Kidney epithelial cell (primary cell): ENCODE measurements around the gene CRISPLD2. TPM values are rescaled to one million over a fixed set of nuclear protein-coding genes. Genes with fewer than 3 reads are reported as not detected.

ENCODE experiments used
- DNase-seq: peaks from one replicate; pipeline ENCODE4 v3.0.0-alpha.2; 2010; ENCODE audit warnings: low read depth
- H3K27me3 ChIP-seq: 2 replicates; pipeline ENCODE4 v1.6.0; 2011; ENCODE audit warnings: low read length; ENCODE audit not compliant: control insufficient read depth, insufficient read depth
- H3K36me3 ChIP-seq: 2 replicates; pipeline ENCODE4 v1.5.1; 2011; ENCODE audit warnings: low read length; ENCODE audit not compliant: control insufficient read depth, insufficient read depth
- H3K4me3 ChIP-seq: 2 replicates; pipeline ENCODE4 v1.5.1; 2011; ENCODE audit warnings: low read depth, mild to moderate bottlenecking, control low read depth, low read length
- CTCF ChIP-seq: IDR thresholded peaks from 2 replicates; pipeline ENCODE4 v1.5.1; 2011; ENCODE audit warnings: mild to moderate bottlenecking, moderate library complexity, low read length, control low read depth, inconsistent platforms; ENCODE audit not compliant: insufficient read depth, poor library complexity, severe bottlenecking
- total RNA-seq: library from RNA; depleted of rRNA; stranded (reverse); fragments of >200 nt; gene quantifications from 2 replicates; pipeline ENCODE4 v1.2.3, GENCODE V29; 2015

CRISPLD2 gene
- total RNA-seq, 1 donor from 2014 or later: 2.5 TPM

- Histone ChIP-seq H3K27me3 (no peaks in the 10 kb centered on the region), H3K36me3 (no peaks in the 10 kb centered on the region), H3K4me3 (no peak overlapping the region)
- peak; percentile 28 for DNase-seq
- no peak for TF ChIP-seq CTCF
Observed at GRCh38 chr16:84907575-84907974, 87.8 kb downstream of the CRISPLD2 start.

- no peaks in the 10 kb centered on the region for H3K36me3 ChIP-seq
- DNase-seq: no peak
- no peak for TF ChIP-seq CTCF
- peaks cover 3% of the 10 kb centered on the region for H3K27me3 ChIP-seq
- H3K4me3 ChIP-seq: no peak overlapping the region
Observed at GRCh38 chr16:84909476-84910085, 89.8 kb downstream of the CRISPLD2 start.

- H3K4me3 ChIP-seq: no peak overlapping the region
- DNase-seq: no peak
- H3K36me3 ChIP-seq: no peaks in the 10 kb centered on the region
- no peak for TF ChIP-seq CTCF
- peaks cover 12% of the 10 kb centered on the region for H3K27me3 ChIP-seq
Observed at GRCh38 chr16:84911486-84912216, 91.9 kb downstream of the CRISPLD2 start.

- Histone ChIP-seq H3K4me3 (no peak overlapping the region), H3K27me3 (peaks cover 21% of the 10 kb centered on the region), H3K36me3 (no peaks in the 10 kb centered on the region)
- no peak for DNase-seq
- no peak for TF ChIP-seq CTCF
Observed at GRCh38 chr16:84913315-84913714, 93.5 kb downstream of the CRISPLD2 start.

- no peak for TF ChIP-seq CTCF
- DNase-seq: no peak
Observed at GRCh38 chr16:84914273-84914672, 94.5 kb downstream of the CRISPLD2 start.

More at GRCh38 chr16:84914273-84914672, 94.5 kb downstream of the CRISPLD2 start:
- H3K36me3 ChIP-seq: no peaks in the 10 kb centered on the region
- H3K27me3 ChIP-seq: peaks cover 21% of the 10 kb centered on the region
- H3K4me3 ChIP-seq: no peak overlapping the region
